GM12878 (cell line): ENCODE data around the gene ZNF48. TPM values are rescaled to one million over a fixed set of nuclear protein-coding genes. Genes with fewer than 3 reads are reported as not detected.

ENCODE experiments used
- CBX3 ChIP-seq: fragments of 200-600 bp; sonication (generic); IDR thresholded peaks from 2 replicates; pipeline ENCODE4 v1.6.1; 2016; ENCODE audit warnings: low read depth, borderline replicate concordance
- CHD2 ChIP-seq: IDR thresholded peaks from 2 replicates; pipeline ENCODE4 v1.6.1; 2011; ENCODE audit warnings: low read depth, low read length, improper control_type of control experiment, borderline replicate concordance
- CHD4 ChIP-seq: fragments of 200-600 bp; sonication (generic); IDR thresholded peaks from 2 replicates; pipeline ENCODE4 v1.6.1; 2016; ENCODE audit warnings: mild to moderate bottlenecking
- FOXM1 ChIP-seq: IDR thresholded peaks from 2 replicates; pipeline ENCODE4 v1.6.1; 2012; ENCODE audit warnings: low read depth, mild to moderate bottlenecking, inconsistent platforms, low read length, moderate library complexity
- IRF4 ChIP-seq: IDR thresholded peaks from 2 replicates; pipeline ENCODE4 v1.6.1; 2011; ENCODE audit warnings: low read depth, low read length
- KLF5 ChIP-seq: fragments of 450-650 bp; IDR thresholded peaks from 2 replicates; pipeline ENCODE4 v1.6.1; 2014; ENCODE audit warnings: mild to moderate bottlenecking; ENCODE audit not compliant: partially characterized antibody
- LARP7 ChIP-seq: fragments of 450-650 bp; IDR thresholded peaks from 2 replicates; pipeline ENCODE4 v1.6.1; 2017; ENCODE audit warnings: mild to moderate bottlenecking
- MEF2B ChIP-seq: fragments of 450-650 bp; IDR thresholded peaks from 2 replicates; pipeline ENCODE4 v1.6.1; 2018; ENCODE audit warnings: mild to moderate bottlenecking, moderate library complexity; ENCODE audit not compliant: partially characterized antibody, poor library complexity, severe bottlenecking
- NR2F1 ChIP-seq: fragments of 450-650 bp; conservative IDR thresholded peaks from 2 replicates; pipeline ENCODE4 v1.6.1; 2017; ENCODE audit warnings: mild to moderate bottlenecking
- NRF1 ChIP-seq: conservative IDR thresholded peaks from 2 replicates; pipeline ENCODE4 v1.6.1; 2011; ENCODE audit warnings: mild to moderate bottlenecking, low read depth, low read length, improper control_type of control experiment
- POU2F2 ChIP-seq: IDR thresholded peaks from 3 replicates; pipeline ENCODE4 v1.6.1; 2011; ENCODE audit warnings: low read depth, mild to moderate bottlenecking, low read length, borderline replicate concordance
- SMARCA5 ChIP-seq: fragments of 450-650 bp; IDR thresholded peaks from 2 replicates; pipeline ENCODE4 v1.6.1; 2017; ENCODE audit warnings: mild to moderate bottlenecking
- TARDBP ChIP-seq: IDR thresholded peaks from 2 replicates; pipeline ENCODE4 v1.6.1; 2016; ENCODE audit warnings: borderline replicate concordance
- polyA plus RNA-seq, 11 experiments: library from polyadenylated mRNA; depleted of rRNA in 4 of 11; unstranded in 6 of 11; stranded (reverse) in 5 of 11; fragments of >200 nt; fragmentation: Nextera tagmentation in 4 of 11; fragmentation: Illumina TruSeq in 1 of 11; extraction: Ambion mirVana in 4 of 11; extraction: Trizol in 1 of 11; gene quantifications; 1 replicate in 1 of 11; 2 replicates in 10 of 11; pipeline versions ENCODE4 v1.2.1 to v1.2.3, GENCODE V29; 2011 to 2016; ENCODE audit warnings: inconsistent platforms in 2 of 11, missing spikeins in 2 of 11, low read depth in 1 of 11
- total RNA-seq, 4 experiments: library from RNA; depleted of rRNA in 3 of 4; stranded (reverse); fragments of >200 nt in 3 of 4; fragmentation: Illumina TruSeq in 1 of 4; extraction: Trizol in 1 of 4; gene quantifications; 2 replicates each; pipeline versions ENCODE4 v1.2.1 to v1.2.3, GENCODE V29; 2013 to 2021
- TF ChIP-seq, protein P1 (sequence below): IDR thresholded peaks from 2 replicates; pipeline ENCODE4 v1.6.1; 2012; ENCODE audit warnings: low read depth, low read length, improper control_type of control experiment
- TF ChIP-seq, protein P2 (sequence below): IDR thresholded peaks from 2 replicates; pipeline ENCODE4 v1.6.1; 2012; ENCODE audit warnings: low read depth, low read length, improper control_type of control experiment
- TF ChIP-seq, protein P3 (sequence below): fragments of 450-650 bp; formaldehyde crosslinking; IDR thresholded peaks from 2 replicates; pipeline ENCODE4 v1.4.0; 2022; ENCODE audit warnings: mild to moderate bottlenecking, moderate library complexity

Gene ZNF48
- total and polyA plus RNA-seq, 10 of the 15 experiments (the other 5 are each of a cell fraction or from before 2014, with no cell fraction given) = 0.14 to 12.0 (median 4.2) TPM

DNA sequence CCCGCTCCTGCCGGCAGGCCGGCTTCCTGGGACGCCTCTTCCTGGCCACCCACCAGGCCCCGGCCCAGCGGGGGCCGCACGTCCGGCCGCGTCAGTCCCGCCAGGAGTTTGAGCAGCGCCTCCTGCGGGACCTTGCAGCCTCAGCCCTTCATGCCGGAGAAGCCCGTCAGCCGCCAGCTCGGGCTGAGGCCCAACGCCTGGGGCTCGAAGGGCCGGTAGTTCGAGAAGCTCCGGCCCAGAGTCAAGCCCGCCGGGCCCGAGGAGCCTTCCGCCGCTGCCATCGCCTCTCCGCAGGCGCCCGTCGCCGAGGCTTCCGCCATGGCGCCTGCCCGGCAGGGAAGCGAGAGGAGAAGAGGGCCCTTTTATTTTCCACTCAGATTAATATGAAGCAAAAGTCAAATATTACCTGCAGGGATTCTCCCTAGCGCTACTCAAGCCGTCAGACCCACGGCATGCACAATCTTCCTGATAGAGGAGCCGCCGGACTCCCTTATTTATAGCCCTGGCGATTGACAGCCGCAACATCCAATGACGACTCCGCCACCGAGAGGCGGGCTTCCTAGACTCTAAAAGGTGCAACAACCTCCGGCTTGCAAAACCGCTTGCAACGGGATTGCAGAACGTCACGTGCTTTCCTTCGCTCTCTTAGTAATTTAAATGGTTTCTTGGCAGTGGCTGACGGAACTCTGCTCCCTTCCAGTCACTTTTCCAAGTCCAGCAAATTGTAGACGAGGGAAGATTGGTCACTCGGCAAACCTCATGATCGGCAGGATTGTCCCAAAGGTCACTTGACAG is 50.4 kb downstream of the ZNF48 start, which contains the start of gene SEPHS2 (continued):
- TF ChIP-seq KLF5 (peak; percentile 35), TARDBP (no peak), IRF4 (no peak), CHD4 (no peak), LARP7 (peak; percentile 56; the same call in 1 of the 2 replicates), NR2F1 (peak; percentile 59), MEF2B (peak; percentile 42), NRF1 (no peak), CBX3 (no peak), POU2F2 (peak; percentile 61; the same call in 2 of the 3 replicates), CHD2 (peak; percentile 85; the same call in 1 of the 2 replicates), SMARCA5 (peak; percentile 75; the same call in 1 of the 2 replicates), FOXM1 (0 out of 2 replicates have a peak, but pooled peaks have one; percentile 37)
- TF ChIP-seq, protein P1, sequence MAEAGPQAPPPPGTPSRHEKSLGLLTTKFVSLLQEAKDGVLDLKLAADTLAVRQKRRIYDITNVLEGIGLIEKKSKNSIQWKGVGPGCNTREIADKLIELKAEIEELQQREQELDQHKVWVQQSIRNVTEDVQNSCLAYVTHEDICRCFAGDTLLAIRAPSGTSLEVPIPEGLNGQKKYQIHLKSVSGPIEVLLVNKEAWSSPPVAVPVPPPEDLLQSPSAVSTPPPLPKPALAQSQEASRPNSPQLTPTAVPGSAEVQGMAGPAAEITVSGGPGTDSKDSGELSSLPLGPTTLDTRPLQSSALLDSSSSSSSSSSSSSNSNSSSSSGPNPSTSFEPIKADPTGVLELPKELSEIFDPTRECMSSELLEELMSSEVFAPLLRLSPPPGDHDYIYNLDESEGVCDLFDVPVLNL = no peak
- TF ChIP-seq, protein P2, sequence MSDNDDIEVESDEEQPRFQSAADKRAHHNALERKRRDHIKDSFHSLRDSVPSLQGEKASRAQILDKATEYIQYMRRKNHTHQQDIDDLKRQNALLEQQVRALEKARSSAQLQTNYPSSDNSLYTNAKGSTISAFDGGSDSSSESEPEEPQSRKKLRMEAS = peak; percentile 13; the same call in 1 of the 2 replicates
- TF ChIP-seq, protein P3, sequence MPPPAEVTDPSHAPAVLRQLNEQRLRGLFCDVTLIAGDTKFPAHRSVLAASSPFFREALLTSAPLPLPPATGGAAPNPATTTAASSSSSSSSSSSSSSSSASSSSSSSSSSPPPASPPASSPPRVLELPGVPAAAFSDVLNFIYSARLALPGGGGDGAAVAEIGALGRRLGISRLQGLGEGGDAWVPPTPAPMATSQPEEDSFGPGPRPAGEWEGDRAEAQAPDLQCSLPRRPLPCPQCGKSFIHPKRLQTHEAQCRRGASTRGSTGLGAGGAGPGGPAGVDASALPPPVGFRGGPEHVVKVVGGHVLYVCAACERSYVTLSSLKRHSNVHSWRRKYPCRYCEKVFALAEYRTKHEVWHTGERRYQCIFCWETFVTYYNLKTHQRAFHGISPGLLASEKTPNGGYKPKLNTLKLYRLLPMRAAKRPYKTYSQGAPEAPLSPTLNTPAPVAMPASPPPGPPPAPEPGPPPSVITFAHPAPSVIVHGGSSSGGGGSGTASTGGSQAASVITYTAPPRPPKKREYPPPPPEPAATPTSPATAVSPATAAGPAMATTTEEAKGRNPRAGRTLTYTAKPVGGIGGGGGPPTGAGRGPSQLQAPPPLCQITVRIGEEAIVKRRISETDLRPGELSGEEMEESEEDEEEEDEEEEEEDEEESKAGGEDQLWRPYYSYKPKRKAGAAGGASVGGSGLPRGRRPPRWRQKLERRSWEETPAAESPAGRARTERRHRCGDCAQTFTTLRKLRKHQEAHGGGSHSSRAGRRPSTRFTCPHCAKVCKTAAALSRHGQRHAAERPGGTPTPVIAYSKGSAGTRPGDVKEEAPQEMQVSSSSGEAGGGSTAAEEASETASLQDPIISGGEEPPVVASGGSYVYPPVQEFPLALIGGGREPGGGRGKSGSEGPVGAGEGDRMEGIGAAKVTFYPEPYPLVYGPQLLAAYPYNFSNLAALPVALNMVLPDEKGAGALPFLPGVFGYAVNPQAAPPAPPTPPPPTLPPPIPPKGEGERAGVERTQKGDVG (CRISPR knock-in tag) = no peak
- TF ChIP-seq, all 136 proteins: peak for 59
